Upper lobe of right lung (tissue), 1 donor: ENCODE results near the gene ARHGEF10L. TPM values are rescaled to one million over a fixed set of nuclear protein-coding genes. Genes with fewer than 3 reads are reported as not detected.

Source experiments
- ATAC-seq: fragments of 200-7000 bp; cut with Tn5 transposase; one replicate; pipeline ENCODE4 v1.9.1; 2020; ENCODE audit warnings: mild to moderate bottlenecking, moderate library complexity
- DNase-seq: peaks from one replicate; pipeline ENCODE4 v3.0.0-alpha.2; 2020
- H3K27ac ChIP-seq: fragments of 200-600 bp; one replicate; pipeline ENCODE4 v1.8.0; 2022
- H3K27me3 ChIP-seq: fragments of 200-600 bp; one replicate; pipeline ENCODE4 v1.8.0; 2022; ENCODE audit warnings: mild to moderate bottlenecking
- H3K36me3 ChIP-seq: fragments of 200-600 bp; one replicate; pipeline ENCODE4 v1.8.0; 2022
- H3K4me1 ChIP-seq: fragments of 200-600 bp; one replicate; pipeline ENCODE4 v1.8.0; 2022
- H3K4me3 ChIP-seq: fragments of 200-600 bp; one replicate; pipeline ENCODE4 v1.8.0; 2022; ENCODE audit warnings: mild to moderate bottlenecking
- H3K9me3 ChIP-seq: fragments of 200-600 bp; one replicate; pipeline ENCODE4 v1.8.0; 2022
- intact Hi-C: fragments of 100-400 bp; cut with DNase I; formaldehyde crosslinking; loops from one replicate; pipeline ENCODE4 v1.11.0; 2022
- total RNA-seq: library from RNA; stranded (reverse); fragmentation: NEBNext Ultra II Directional; extraction: Animal tissue kit (Norgen Biotek cat#: 25700); gene quantifications from one replicate; pipeline ENCODE4 v1.2.1, GENCODE V29; 2021
- TF ChIP-seq, protein P1 (sequence below): fragments of 200-600 bp; IDR thresholded peaks from one replicate; pipeline ENCODE4 v1.8.0; 2022; ENCODE audit warnings: antibody characterized with exemption
- donor health status: DM: no; HTN: yes; CAD: no; lungs with severe emphysema.

ARHGEF10L gene
- total RNA-seq, 1 donor from 2014 or later: 34.1 TPM

DNA sequence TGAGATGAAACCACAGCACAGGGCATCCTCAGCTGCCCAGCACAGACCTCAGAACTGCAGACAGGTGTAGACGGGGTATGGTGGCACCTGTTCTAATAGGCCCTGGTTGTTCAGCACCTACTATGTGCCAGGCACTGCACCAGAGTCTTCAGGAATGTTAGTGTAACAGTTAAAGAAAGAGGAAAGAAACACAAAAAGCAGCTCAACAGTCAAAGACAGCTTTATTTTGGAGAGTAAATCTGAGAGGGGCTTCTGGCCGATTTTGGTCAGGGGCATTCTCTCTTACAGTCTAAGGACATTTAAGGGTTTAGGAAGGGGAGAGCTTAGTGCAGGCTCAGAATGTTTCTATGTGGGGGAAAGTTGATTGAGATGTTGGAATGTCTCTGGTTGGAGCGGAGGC is 170.5 kb downstream of the ARHGEF10L start:
- Histone ChIP-seq H3K27me3 (no peaks in the 10 kb centered on the region), H3K36me3 (no peaks in the 10 kb centered on the region), H3K9me3 (no peaks in the 10 kb centered on the region), H3K4me1 (no peaks in the 10 kb centered on the region), H3K27ac (no peak overlapping the region), H3K4me3 (no peak overlapping the region)
- no peak for ATAC-seq
- no peak for DNase-seq
- intact Hi-C loops: no loop called here
- TF ChIP-seq, protein P1, sequence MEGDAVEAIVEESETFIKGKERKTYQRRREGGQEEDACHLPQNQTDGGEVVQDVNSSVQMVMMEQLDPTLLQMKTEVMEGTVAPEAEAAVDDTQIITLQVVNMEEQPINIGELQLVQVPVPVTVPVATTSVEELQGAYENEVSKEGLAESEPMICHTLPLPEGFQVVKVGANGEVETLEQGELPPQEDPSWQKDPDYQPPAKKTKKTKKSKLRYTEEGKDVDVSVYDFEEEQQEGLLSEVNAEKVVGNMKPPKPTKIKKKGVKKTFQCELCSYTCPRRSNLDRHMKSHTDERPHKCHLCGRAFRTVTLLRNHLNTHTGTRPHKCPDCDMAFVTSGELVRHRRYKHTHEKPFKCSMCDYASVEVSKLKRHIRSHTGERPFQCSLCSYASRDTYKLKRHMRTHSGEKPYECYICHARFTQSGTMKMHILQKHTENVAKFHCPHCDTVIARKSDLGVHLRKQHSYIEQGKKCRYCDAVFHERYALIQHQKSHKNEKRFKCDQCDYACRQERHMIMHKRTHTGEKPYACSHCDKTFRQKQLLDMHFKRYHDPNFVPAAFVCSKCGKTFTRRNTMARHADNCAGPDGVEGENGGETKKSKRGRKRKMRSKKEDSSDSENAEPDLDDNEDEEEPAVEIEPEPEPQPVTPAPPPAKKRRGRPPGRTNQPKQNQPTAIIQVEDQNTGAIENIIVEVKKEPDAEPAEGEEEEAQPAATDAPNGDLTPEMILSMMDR: no peak

GRCh38 chr1:17710889-17711576 is 171.5 kb downstream of the ARHGEF10L start:
- Histone ChIP-seq H3K36me3 (no peaks in the 10 kb centered on the region), H3K27ac (no peak overlapping the region), H3K4me3 (no peak overlapping the region), H3K9me3 (no peaks in the 10 kb centered on the region), H3K27me3 (no peaks in the 10 kb centered on the region), H3K4me1 (no peaks in the 10 kb centered on the region)
- no peak for DNase-seq
- intact Hi-C loops: no loop called here
- TF ChIP-seq, protein P1: no peak
- ATAC-seq: no peak

DNA sequence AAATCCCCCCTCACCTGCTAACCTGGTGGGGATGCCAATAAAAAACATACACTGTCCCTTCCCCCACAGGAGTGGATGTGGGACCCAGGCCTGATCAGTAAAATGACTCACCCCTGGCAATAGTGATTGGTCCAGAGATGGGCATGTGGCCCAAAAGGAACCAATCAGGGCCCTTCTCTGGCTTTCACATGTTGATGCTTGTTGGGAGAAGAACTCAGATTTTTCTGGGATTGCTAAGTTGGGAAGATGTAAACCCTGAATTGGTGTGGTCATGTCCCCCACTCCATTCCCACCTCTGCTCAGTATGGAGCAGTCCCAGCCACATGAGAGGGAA is 172.0 kb downstream of the ARHGEF10L start:
- ATAC-seq (no peak), DNase-seq (no peak)
- H3K4me3 ChIP-seq: no peak overlapping the region
- no peaks in the 10 kb centered on the region for H3K36me3 ChIP-seq
- no peak overlapping the region for H3K27ac ChIP-seq
- TF ChIP-seq, protein P1: no peak
- H3K4me1 ChIP-seq: no peaks in the 10 kb centered on the region
- no peaks in the 10 kb centered on the region for H3K27me3 ChIP-seq
- intact Hi-C loops: no loop called here
- H3K9me3 ChIP-seq: no peaks in the 10 kb centered on the region

DNA sequence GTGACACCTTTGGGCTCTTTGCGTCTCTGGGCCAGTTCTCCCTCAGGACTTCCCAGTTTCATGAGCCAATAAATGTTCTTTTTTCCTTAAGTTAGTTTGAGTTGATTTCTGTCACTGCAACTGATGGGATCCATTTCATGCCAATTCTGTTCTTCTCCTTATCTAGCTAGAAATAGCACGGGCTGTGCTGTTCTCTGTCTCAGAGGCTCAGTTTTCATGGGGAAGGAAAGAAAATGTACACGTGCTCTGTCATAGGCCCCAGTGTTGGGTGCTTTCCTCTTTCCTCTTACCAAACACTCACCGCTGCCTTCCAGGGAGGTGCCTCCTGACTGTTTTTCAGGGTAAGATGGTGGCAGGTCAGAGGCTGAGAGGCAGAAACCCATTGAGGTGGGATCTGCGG is 172.4 kb downstream of the ARHGEF10L start:
- Histone ChIP-seq H3K4me3 (no peak overlapping the region), H3K27me3 (no peaks in the 10 kb centered on the region), H3K4me1 (no peaks in the 10 kb centered on the region), H3K9me3 (no peaks in the 10 kb centered on the region), H3K36me3 (no peaks in the 10 kb centered on the region), H3K27ac (no peak overlapping the region)
- intact Hi-C loops: no loop called here
- no peak for DNase-seq
- TF ChIP-seq, protein P1: no peak
- no peak for ATAC-seq

GRCh38 chr1:17713993-17714392 is 174.5 kb downstream of the ARHGEF10L start:
- no peak for DNase-seq
- Histone ChIP-seq H3K4me1 (no peaks in the 10 kb centered on the region), H3K27ac (no peak overlapping the region), H3K27me3 (no peaks in the 10 kb centered on the region), H3K4me3 (no peak overlapping the region), H3K36me3 (no peaks in the 10 kb centered on the region), H3K9me3 (no peaks in the 10 kb centered on the region)
- ATAC-seq: no peak
- TF ChIP-seq, protein P1: no peak
- intact Hi-C loops: no loop called here
